Neural cell (in vitro differentiated cells): ENCODE results near the gene HSPB3.

ENCODE experiments used
- EZH2 ChIP-seq: fragments of 200-600, 300-800 bp; shearing (Covaris generic), sonication (generic); IDR thresholded peaks from 2 replicates; pipeline ENCODE4 v1.6.1; 2014; ENCODE audit warnings: antibody characterized with exemption, low read length, borderline replicate concordance, mild to moderate bottlenecking; ENCODE audit not compliant: insufficient read depth, poor library complexity, severe bottlenecking
- SMC3 ChIP-seq: fragments of 450-650 bp; conservative IDR thresholded peaks from 2 replicates; pipeline ENCODE4 v1.6.1; 2014; ENCODE audit warnings: antibody characterized with exemption, mild to moderate bottlenecking, moderate library complexity; ENCODE audit not compliant: poor library complexity
- TF ChIP-seq, protein P1 (sequence below): fragments of 450-650 bp; IDR thresholded peaks from 2 replicates; pipeline ENCODE4 v1.5.1; 2014; ENCODE audit warnings: antibody characterized with exemption, mild to moderate bottlenecking, moderate library complexity; ENCODE audit not compliant: poor library complexity, severe bottlenecking

DNA sequence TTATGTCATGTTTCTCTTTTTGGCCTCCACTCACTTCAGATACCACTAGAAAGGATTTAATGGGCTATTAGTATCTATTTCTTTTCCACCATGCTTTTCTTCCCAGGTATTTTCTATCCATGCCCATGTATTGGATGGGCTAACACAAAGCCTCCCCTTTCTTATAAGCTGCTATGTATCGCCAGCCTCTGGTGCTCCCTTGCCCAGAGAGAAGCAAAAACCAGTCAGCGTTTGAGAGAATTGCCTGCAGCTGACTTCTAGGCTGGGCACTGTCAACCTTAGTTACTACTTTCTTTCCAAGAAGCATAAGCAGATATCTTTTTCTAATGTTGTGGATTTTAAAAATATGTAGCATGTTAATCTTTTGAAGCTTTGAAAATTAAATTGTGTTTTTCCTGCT is 30.2 kb upstream of the HSPB3 start:
- TF ChIP-seq EZH2 (no peak), SMC3 (no peak)
- TF ChIP-seq, protein P1, sequence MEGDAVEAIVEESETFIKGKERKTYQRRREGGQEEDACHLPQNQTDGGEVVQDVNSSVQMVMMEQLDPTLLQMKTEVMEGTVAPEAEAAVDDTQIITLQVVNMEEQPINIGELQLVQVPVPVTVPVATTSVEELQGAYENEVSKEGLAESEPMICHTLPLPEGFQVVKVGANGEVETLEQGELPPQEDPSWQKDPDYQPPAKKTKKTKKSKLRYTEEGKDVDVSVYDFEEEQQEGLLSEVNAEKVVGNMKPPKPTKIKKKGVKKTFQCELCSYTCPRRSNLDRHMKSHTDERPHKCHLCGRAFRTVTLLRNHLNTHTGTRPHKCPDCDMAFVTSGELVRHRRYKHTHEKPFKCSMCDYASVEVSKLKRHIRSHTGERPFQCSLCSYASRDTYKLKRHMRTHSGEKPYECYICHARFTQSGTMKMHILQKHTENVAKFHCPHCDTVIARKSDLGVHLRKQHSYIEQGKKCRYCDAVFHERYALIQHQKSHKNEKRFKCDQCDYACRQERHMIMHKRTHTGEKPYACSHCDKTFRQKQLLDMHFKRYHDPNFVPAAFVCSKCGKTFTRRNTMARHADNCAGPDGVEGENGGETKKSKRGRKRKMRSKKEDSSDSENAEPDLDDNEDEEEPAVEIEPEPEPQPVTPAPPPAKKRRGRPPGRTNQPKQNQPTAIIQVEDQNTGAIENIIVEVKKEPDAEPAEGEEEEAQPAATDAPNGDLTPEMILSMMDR: no peak
